HG03354 (cell line): ENCODE results near the gene NCKIPSD.

ENCODE experiments used
- ATAC-seq: cut with Tn5 transposase; IDR thresholded peaks from one replicate; pipeline ENCODE4 v1.9.1; 2021; ENCODE audit warnings: mild to moderate bottlenecking; ENCODE audit not compliant: unreplicated experiment, poor library complexity, severe bottlenecking

NCKIPSD gene

DNA sequence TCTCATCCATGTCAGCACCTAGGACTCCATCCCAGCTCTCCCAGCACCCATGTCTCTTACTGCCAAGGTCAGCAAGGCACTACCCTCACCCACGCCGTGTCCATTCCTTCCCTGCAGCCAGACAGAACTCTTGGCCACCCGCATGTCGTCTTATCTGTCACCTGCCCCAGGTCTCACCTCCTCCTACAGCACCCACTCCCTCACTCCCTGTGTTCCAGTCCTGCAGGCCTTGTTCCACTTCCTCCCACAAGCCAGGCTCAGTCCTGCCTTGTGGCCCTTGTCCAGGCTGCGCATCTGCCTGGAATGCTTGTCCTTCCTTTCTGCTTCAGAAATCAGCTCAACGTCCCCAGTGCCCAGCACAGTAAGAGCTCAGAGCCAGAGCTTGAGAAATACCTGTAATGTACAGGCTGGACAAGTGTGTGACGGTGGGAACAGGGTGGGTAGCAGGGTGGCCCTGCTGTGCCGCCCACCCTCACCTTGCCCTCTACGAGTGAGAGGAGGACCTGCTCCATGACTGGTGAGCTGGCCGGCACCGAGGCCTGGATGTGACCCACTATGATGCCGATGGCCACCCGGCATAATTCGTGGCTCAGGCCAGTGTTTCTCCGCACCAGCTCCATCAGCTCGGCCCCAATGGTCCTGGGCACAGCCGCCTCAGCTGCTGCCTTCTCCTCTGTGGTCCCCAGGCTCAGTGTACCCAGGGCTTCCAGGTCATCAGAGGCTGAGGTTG is 4.7 kb downstream of the NCKIPSD start:
- ATAC-seq, result no peak

- ATAC-seq, result no peak
Measured at GRCh38 chr3:48679411-48680391, 6.0 kb downstream of the NCKIPSD start.

DNA sequence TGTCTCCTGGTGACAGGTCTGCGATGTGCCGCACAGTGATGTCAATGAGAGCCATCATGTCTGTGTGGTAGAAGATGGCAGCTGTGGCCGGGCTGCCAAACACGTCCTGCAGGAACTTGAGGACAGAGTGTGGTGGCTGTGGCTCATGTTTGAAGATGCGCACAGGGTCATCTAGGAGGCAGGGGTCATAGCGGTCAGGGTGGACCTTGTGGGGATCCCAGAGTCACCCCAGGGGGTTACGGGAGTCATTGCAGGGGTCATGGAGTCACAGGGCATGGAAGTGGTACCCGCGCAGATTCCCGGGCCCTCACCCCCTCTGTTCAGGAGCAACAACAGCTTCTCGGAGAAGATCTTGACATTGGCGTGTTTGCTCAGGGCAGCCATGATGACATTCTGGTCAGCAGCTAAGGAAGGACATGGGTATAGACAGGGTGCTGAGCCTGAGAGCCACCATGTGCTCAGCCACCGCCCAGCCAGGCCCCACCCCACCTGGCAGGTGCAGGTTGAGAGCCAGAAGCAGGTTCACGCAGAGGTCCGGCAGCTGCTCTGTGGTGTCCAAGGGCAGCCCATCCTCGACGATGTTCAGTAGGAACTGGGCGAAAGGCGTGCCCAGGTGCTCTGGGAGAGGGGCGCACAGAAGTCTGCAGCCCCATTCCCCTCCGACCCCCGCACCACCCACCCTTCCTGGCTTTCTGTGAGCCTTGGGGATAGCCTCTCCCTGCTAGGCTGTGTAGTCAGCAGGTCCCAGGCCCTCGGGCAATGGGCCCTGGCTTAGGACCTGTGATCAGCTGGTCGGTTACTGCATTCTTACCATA is 6.9 kb downstream of the NCKIPSD start:
- ATAC-seq, result no peak

- no peak for ATAC-seq
Measured at GRCh38 chr3:48678056-48678455, 7.7 kb downstream of the NCKIPSD start.

GRCh38 chr3:48674505-48674904 is 11.2 kb downstream of the NCKIPSD start:
- ATAC-seq, result no peak

GRCh38 chr3:48672522-48672921 is 13.2 kb downstream of the NCKIPSD start:
- ATAC-seq, result no peak

DNA sequence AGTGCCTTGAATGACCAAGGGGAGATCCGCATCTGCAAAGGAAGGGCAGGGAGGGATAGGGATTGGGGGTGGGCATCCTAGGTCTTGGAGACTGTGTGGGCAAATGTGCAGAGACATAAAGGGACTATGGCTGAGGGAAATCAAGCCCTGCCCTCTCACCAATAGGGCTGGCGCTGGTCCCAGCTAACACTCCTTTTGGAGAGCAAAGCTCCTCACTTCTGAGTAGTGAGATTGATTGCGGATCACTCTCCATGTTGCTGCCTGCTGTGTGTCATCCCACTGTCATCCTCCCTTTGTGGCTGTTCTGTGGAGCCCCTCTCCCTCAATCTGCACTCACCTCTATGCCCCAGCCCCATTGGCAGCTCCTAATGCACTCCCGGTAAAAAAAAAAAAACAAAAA is 20.8 kb downstream of the NCKIPSD start:
- no peak for ATAC-seq

GRCh38 chr3:48664313-48664644 is 21.4 kb downstream of the NCKIPSD start:
- no peak for ATAC-seq

GRCh38 chr3:48663489-48664312 is 22.0 kb downstream of the NCKIPSD start:
- peak; percentile 83 for ATAC-seq

DNA sequence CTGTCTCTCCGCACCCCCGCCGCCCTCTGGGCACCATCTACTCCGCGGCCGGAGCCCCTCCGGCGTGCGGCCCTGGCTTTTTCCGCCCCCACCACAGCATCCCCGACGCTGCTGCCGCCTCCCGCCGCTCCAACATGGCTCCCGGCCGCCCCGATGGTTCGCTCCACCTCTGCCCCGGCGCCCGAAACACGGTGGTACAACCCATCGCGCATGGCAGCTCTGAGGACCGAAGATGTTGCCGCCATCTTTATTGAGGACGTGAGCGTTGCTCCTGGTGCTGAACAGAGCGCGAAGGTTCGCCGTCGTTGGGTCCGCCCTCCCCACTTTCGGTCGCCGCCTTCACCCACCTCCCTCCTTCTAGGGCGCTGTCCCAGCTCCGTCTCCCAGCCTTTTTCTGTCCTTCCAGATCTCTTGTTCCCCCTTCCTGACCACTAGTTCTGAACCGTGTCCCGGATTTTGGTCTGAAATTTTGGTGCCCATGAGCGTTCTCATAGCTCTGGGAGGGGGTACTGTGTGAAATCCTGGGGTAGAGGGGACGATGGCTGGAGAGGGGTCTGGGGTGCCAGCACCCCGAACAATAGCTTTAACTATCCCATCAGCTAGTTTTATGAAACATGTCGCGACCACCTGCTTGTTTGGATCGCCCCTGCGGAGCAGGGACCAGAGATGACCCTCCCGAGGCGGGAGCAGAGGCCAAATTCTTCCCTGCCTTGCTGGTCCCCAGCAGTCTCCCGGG is 22.8 kb downstream of the NCKIPSD start, which contains the start of gene CELSR3:
TSS of gene CELSR3 (minus strand) at position 134 of the 736 bp plus-strand sequence. CDS start 252 bp downstream, outside the sequence.
- ATAC-seq, result no peak

GRCh38 chr3:48662145-48662752 is 23.5 kb downstream of the NCKIPSD start:
- ATAC-seq, result no peak

DNA sequence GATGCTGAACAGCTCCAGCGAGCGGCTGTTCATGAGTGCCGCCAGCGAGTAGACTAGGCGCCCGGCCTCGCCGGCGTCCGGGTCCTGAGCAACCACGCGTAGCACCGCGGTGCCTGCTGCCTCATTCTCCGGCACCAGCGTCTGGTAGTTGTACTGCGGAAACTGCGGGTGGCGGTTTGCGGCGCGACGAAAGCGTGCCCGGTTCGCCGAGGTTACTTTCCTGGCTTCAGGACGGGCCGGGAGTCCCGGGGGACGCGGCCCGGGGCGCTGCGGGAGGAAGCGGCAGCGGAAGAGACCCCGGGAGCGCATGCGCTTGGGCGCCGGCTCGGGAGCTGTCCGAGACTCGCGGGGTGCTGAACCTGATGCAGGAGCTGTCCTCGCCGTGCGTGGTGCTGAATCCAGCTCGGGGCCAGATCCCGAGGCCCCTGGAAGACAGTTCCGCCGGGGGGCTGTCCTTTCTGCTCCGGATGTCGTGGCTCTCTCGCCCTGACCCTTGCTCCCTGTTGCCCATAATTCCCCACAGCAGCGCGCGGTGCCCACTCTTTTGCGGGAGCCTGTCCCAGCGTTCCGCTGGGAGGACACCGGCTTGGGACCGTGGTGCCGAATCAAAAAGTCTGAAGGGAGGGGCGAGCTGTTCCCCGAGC is 24.1 kb downstream of the NCKIPSD start:
- ATAC-seq, result peak; percentile 35

- ATAC-seq, result no peak
Measured at GRCh38 chr3:48660800-48661400, 24.8 kb downstream of the NCKIPSD start.

DNA sequence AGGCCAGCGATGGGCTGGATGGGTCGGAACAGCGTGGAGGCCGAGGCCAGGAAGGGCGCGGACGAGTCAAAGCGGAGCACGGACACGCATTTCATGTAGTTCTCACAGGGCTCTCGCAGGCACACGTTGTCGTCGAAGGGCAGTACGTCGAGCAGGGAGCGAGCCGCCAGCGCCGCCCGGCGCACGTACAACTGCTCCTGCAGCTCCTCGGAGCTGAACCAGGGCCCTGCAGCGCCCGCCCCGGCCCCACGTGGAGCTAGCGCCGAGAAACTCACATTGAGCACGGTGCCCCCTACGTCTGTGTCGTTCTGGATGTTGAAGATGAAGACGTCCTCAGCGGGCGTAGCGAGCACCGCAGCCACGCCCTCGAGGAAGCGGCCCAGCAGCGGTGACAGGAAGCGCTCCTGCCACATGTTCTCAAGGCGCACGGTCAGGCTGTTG is 28.9 kb downstream of the NCKIPSD start:
- no peak for ATAC-seq

GRCh38 chr3:48656061-48656840 is 29.5 kb downstream of the NCKIPSD start:
- peak; percentile 58 for ATAC-seq

DNA sequence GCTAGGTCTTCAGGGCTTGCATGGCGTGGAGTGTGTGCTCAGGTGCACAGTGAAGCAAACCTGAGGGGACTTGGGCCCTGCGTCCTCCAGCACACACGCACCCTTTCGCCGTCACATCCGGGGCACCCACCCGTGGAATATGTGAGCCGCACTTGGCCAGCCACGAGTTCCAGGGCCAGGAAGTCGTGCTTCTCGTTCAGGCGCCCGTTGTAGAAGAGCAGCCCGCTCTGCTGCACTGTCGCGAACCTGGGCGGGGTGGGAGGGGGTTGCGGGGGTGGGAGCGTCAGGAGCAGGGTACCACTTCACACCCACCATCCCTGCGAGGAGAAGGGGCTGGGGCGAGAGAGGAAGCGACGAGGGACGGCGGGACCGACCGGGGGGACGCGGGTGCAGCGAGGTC is 30.1 kb downstream of the NCKIPSD start:
- no peak for ATAC-seq
